H1 (cell line): ENCODE data around the gene HMGN2. TPM values are rescaled to one million over a fixed set of nuclear protein-coding genes. Genes with fewer than 3 reads are reported as not detected.

ENCODE experiments used
- ATF3 ChIP-seq: IDR thresholded peaks from 2 replicates; pipeline ENCODE4 v1.6.1; 2011; ENCODE audit warnings: low read depth, mild to moderate bottlenecking, low read length; ENCODE audit not compliant: insufficient read depth
- BCL11A ChIP-seq, 2 experiments: IDR thresholded peaks; one replicate each; pipeline ENCODE4 v1.6.1; 2011; ENCODE audit warnings: low read depth in 2 of 2, low read length in 2 of 2, mild to moderate bottlenecking in 2 of 2
- BRCA1 ChIP-seq: IDR thresholded peaks from 2 replicates; pipeline ENCODE4 v1.6.1; 2012; ENCODE audit warnings: low read depth, low read length, improper control_type of control experiment
- CHD1 ChIP-seq: IDR thresholded peaks from 2 replicates; pipeline ENCODE4 v1.6.1; 2012; ENCODE audit warnings: low read depth, low read length, improper control_type of control experiment
- E2F6 ChIP-seq: IDR thresholded peaks from 2 replicates; pipeline ENCODE4 v1.6.1; 2012; ENCODE audit warnings: inconsistent platforms
- EP300 ChIP-seq, 2 experiments: IDR thresholded peaks; 1 replicate in 1 of 2; 2 replicates in 1 of 2; pipeline ENCODE4 v1.6.1; 2011 to 2012; ENCODE audit warnings: low read depth in 2 of 2, low read length in 2 of 2, mild to moderate bottlenecking in 2 of 2, borderline replicate concordance in 1 of 2, inconsistent platforms in 1 of 2, moderate library complexity in 1 of 2
- GTF2F1 ChIP-seq: IDR thresholded peaks from 2 replicates; pipeline ENCODE4 v1.6.1; 2012; ENCODE audit warnings: low read depth, low read length, improper control_type of control experiment, borderline replicate concordance
- HDAC6 ChIP-seq: IDR thresholded peaks from one replicate; pipeline ENCODE4 v1.7.1; 2012; ENCODE audit warnings: low read depth, mild to moderate bottlenecking, inconsistent platforms, low read length, moderate library complexity
- JUN ChIP-seq: IDR thresholded peaks from 2 replicates; pipeline ENCODE4 v1.6.1; 2011; ENCODE audit warnings: low read depth, mild to moderate bottlenecking, improper control_type of control experiment, low read length
- JUND ChIP-seq: IDR thresholded peaks from 2 replicates; pipeline ENCODE4 v1.6.1; 2011; ENCODE audit warnings: mild to moderate bottlenecking, improper control_type of control experiment, low read length
- KDM1A ChIP-seq: fragments of 200-600, 300-600 bp; sonication (generic); IDR thresholded peaks from 2 replicates; pipeline ENCODE4 v1.7.1; 2016; ENCODE audit warnings: mild to moderate bottlenecking, low read length, borderline replicate concordance
- KDM5A ChIP-seq: fragments of 200-600 bp; IDR thresholded peaks from 2 replicates; pipeline ENCODE4 v1.7.1; 2012; ENCODE audit warnings: mild to moderate bottlenecking, low read length, inconsistent platforms, mixed read lengths
- NRF1 ChIP-seq: IDR thresholded peaks from 2 replicates; pipeline ENCODE4 v1.6.1; 2011; ENCODE audit warnings: mild to moderate bottlenecking, low read depth, low read length, improper control_type of control experiment
- POLR2A ChIP-seq, 2 experiments: IDR thresholded peaks; 1 replicate in 1 of 2; 2 replicates in 1 of 2; pipeline ENCODE4 v1.6.1; 2011; ENCODE audit warnings: low read depth in 2 of 2, low read length in 2 of 2, mild to moderate bottlenecking in 2 of 2; ENCODE audit errors: control extremely low read depth in 1 of 2
- POLR2AphosphoS5 ChIP-seq: IDR thresholded peaks from 2 replicates; pipeline ENCODE4 v1.6.1; 2011; ENCODE audit warnings: low read depth, low read length
- SIN3A ChIP-seq, 2 experiments: IDR thresholded peaks in 1 of 2; conservative IDR thresholded peaks in 1 of 2; 2 replicates each; pipeline ENCODE4 v1.6.1; 2011 to 2012; ENCODE audit warnings: low read length in 2 of 2, improper control_type of control experiment in 1 of 2, low read depth in 1 of 2, mild to moderate bottlenecking in 1 of 2
- SIRT6 ChIP-seq: IDR thresholded peaks from one replicate; pipeline ENCODE4 v1.7.1; 2012; ENCODE audit warnings: low read length, inconsistent platforms
- SIX5 ChIP-seq: IDR thresholded peaks from 2 replicates; pipeline ENCODE4 v1.6.1; 2011; ENCODE audit warnings: mild to moderate bottlenecking, low read depth, low read length
- SP2 ChIP-seq: IDR thresholded peaks from 2 replicates; pipeline ENCODE4 v1.6.1; 2012; ENCODE audit warnings: mild to moderate bottlenecking, low read length, inconsistent platforms
- TEAD4 ChIP-seq: IDR thresholded peaks from 2 replicates; pipeline ENCODE4 v1.6.1; 2012; ENCODE audit warnings: low read depth, low read length, inconsistent platforms, mixed read lengths
- polyA plus RNA-seq, 7 experiments: library from polyadenylated mRNA; depleted of rRNA in 3 of 7; stranded (reverse) in 5 of 7; unstranded in 2 of 7; fragments of >200 nt in 5 of 7; fragments of 200-250 nt in 2 of 7; gene quantifications; 1 replicate in 5 of 7; 2 replicates in 1 of 7; 4 replicates in 1 of 7; pipeline versions ENCODE4 v1.2.1 to v1.2.3, GENCODE V29; 2011 to 2013; ENCODE audit warnings: missing spikeins in 2 of 7, mixed read lengths in 2 of 7
- total RNA-seq: library from RNA; stranded (reverse); fragmentation: NEBNext Ultra II Directional; extraction: Animal tissue kit (Norgen Biotek cat#: 25700); gene quantifications from 2 replicates; pipeline ENCODE4 v1.2.1, GENCODE V29; 2021

Gene HMGN2
- total and polyA plus RNA-seq, 2 of the 8 experiments (the other 6 are each of a cell fraction or from before 2014, with no cell fraction given), result 254 to 453 TPM

GRCh38 chr1:26431979-26432695 is 40.1 kb upstream of the HMGN2 start, which contains the start of gene DHDDS (continued):
- TF ChIP-seq SIRT6 (no peak), EP300 (IDR thresholded peaks at IDR 0.05; ENCODE audit: borderline replicate concordance in 1 of 2, low read depth in 2 of 2, low read length in 2 of 2) (peak in 1 of 2 experiments; percentile 90; a peak in 2 of 3 replicates), E2F6 (peak; percentile 98), GTF2F1 (no peak), KDM1A (no peak), JUN (no peak), HDAC6 (no peak), KDM5A (peak; percentile 82), ATF3 (peak; percentile 95), SIX5 (no peak), POLR2AphosphoS5 (peak; percentile 67; the same call in 1 of the 2 replicates), BRCA1 (peak; percentile 63), SP2 (no peak), POLR2A (IDR thresholded peaks at IDR 0.05; ENCODE audit: control extremely low read depth in 1 of 2, low read depth in 2 of 2, low read length in 2 of 2) (peak; percentile 38 to 42; a peak in 2 of 3 replicates), BCL11A (IDR thresholded peaks at IDR 0.05; ENCODE audit: low read depth in 2 of 2, low read length in 2 of 2) (no peak), CHD1 (no peak), JUND (peak; percentile 40; the same call in 1 of the 2 replicates), NRF1 (peak; percentile 83), SIN3A (conservative IDR thresholded peaks at IDR 0.05 in 1 of 2, IDR thresholded peaks at IDR 0.05 in 1 of 2; ENCODE audit: low read depth in 1 of 2, low read length in 2 of 2) (peak; percentile 91 to 92; a peak in 3 of 4 replicates), TEAD4 (peak; percentile 45)
